NCI-H526 treated with DMSO at 0.1 percent for 48 hours (cell line): ENCODE measurements around the gene GGTLC2.
A peak's percentile ranks its signal among the peaks of the same experiment; 100 is the strongest.

Experiments
- DNase-seq: peaks from one replicate; lab custom pipeline; 2025; lab: John Stamatoyannopoulos, UW

GGTLC2 gene

GRCh38 chr22:22691716-22692701 is 47.6 kb downstream of the GGTLC2 start:
- no peak for DNase-seq

DNA sequence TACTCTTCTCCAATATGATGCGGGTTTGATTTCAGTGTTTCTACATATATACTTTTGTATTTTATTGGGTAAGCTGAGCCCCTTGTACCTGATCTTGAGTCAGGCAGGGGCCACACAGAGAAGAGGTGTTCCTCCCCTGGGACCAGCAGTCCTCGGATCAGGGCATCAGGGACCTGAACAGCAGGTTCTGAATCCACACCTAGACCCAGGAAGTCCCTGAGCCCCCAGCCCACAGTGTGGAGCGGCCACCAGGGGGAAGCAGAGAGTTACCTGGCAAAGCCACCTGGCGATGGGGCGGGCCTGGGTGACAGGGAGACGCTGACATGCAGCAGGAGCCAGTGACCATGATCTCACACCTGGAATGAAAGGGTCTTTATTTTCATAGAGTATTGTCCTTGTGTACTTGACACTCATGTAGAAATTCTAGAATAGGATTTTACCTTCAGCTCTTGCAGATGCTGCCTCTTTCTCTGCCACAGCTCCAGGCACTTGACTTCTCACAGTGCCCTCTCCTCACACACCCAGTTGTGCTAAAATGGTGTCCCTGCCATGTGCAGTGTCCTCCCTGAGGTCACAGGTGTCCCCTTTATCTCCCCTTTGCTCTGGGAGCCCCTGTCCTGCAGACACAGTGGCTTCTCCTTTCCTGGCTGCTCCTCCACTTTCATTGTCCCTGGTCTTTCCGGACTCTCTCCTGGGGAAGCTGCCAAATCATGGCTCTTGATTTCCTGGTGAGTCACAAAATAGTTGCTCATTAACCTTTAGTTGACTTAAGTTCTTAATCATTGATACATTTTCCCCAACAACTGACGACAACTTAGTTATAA is 48.5 kb downstream of the GGTLC2 start:
- DNase-seq = peak; percentile 16

DNA sequence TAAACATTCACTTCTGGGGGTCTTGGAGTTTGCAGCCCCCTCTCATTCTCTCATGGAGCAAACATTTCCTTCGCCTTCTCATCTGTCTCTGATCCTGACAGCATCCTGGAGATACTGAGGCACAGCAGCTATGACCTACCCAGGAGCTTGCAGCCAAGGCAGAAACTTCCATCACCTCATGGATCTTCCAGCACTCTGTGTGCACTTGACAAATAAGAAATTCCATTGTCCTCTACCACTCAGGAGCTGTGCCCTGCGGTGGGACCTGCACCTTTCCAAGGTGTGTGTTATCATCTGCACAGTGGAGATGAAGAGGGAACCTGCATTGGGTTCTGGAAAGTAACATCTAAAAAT is 49.1 kb downstream of the GGTLC2 start:
- DNase-seq = no peak

- DNase-seq = no peak
Observed at GRCh38 chr22:22694106-22694505, 49.7 kb downstream of the GGTLC2 start.

GRCh38 chr22:22696104-22696503 is 51.7 kb downstream of the GGTLC2 start:
- no peak for DNase-seq
